Fibroblast of mammary gland (primary cell): ENCODE results near the gene ZFYVE28.

Source experiments
- DNase-seq: peaks from one replicate; pipeline ENCODE4 v3.0.0-alpha.2; 2010; ENCODE audit warnings: low read depth
- H3K4me3 ChIP-seq: 2 replicates; pipeline ENCODE4 v1.5.1; 2011; ENCODE audit warnings: low read depth, mild to moderate bottlenecking, low read length, moderate library complexity; ENCODE audit not compliant: control insufficient read depth
- CTCF ChIP-seq: conservative IDR thresholded peaks from 2 replicates; pipeline ENCODE4 v1.5.1; 2011; ENCODE audit warnings: low read depth, low read length, inconsistent platforms; ENCODE audit not compliant: control insufficient read depth, insufficient read depth

ZFYVE28 gene

GRCh38 chr4:2389691-2390090, 28.8 kb downstream of the ZFYVE28 start:
- no peak for DNase-seq
- no peak for TF ChIP-seq CTCF
- no peak overlapping the region for H3K4me3 ChIP-seq

- DNase-seq, result peak; percentile 36
- no peak for TF ChIP-seq CTCF
- H3K4me3 ChIP-seq, result no peak overlapping the region
Observed at GRCh38 chr4:2388429-2389182, 29.8 kb downstream of the ZFYVE28 start.

- no peak for DNase-seq
- H3K4me3 ChIP-seq, result no peak overlapping the region
- no peak for TF ChIP-seq CTCF
Observed at GRCh38 chr4:2387829-2388228, 30.6 kb downstream of the ZFYVE28 start.

GRCh38 chr4:2387218-2387617, 31.2 kb downstream of the ZFYVE28 start:
- no peak overlapping the region for H3K4me3 ChIP-seq
- TF ChIP-seq CTCF, result no peak
- no peak for DNase-seq

GRCh38 chr4:2386717-2387116, 31.7 kb downstream of the ZFYVE28 start:
- H3K4me3 ChIP-seq, result no peak overlapping the region
- no peak for TF ChIP-seq CTCF
- no peak for DNase-seq

- TF ChIP-seq CTCF, result no peak
- no peak for DNase-seq
- H3K4me3 ChIP-seq, result no peak overlapping the region
Observed at GRCh38 chr4:2385516-2385915, 32.9 kb downstream of the ZFYVE28 start.
